Calu3 (cell line): Measurements from ENCODE around the gene RCAN1. TPM values are rescaled to one million over a fixed set of nuclear protein-coding genes. Genes with fewer than 3 reads are reported as not detected.
"Not testable (repeated sequence)": the region's sequence is repeated elsewhere in the genome, so short reads cannot be mapped to it uniquely, and the experiment has no call there.

ENCODE experiments used
- BruUV-seq: library from RNA; stranded (reverse); fragments of 400-500 nt; replicated peaks from 2 replicates; lab custom pipeline; 2021; lab: Mats Ljungman, UMichigan
- CTCF ChIA-PET: fragments of 300-600 bp; sonication (Branson Sonifier 250); formaldehyde crosslinking; loops from one replicate; lab custom pipeline; 2022; ENCODE audit warnings: antibody characterized with exemption; lab: Charles Lee
- DNase-seq: peaks from one replicate; pipeline ENCODE4 v3.0.0; 2022
- H3K27ac Mint-ChIP-seq: one replicate; pipeline ENCODE4 v1.8.0; 2022; ENCODE audit warnings: mixed read lengths; ENCODE audit not compliant: unreplicated experiment
- H3K27me3 Mint-ChIP-seq: one replicate; pipeline ENCODE4 v1.8.0; 2022; ENCODE audit warnings: mixed read lengths; ENCODE audit not compliant: unreplicated experiment
- H3K36me3 Mint-ChIP-seq: one replicate; pipeline ENCODE4 v1.8.0; 2022; ENCODE audit warnings: mild to moderate bottlenecking, moderate library complexity, mixed read lengths; ENCODE audit not compliant: insufficient read depth, unreplicated experiment
- H3K4me1 Mint-ChIP-seq: one replicate; pipeline ENCODE4 v1.8.0; 2022; ENCODE audit warnings: mild to moderate bottlenecking, low read depth, mixed read lengths; ENCODE audit not compliant: unreplicated experiment
- H3K4me3 Mint-ChIP-seq: one replicate; pipeline ENCODE4 v1.8.0; 2022; ENCODE audit warnings: mild to moderate bottlenecking, low read depth, moderate library complexity, mixed read lengths; ENCODE audit not compliant: unreplicated experiment
- H3K9me3 Mint-ChIP-seq: one replicate; pipeline ENCODE4 v1.8.0; 2022; ENCODE audit warnings: low read depth, mixed read lengths; ENCODE audit not compliant: unreplicated experiment
- intact Hi-C: fragments of 100-400 bp; cut with micrococcal nuclease; formaldehyde crosslinking; loops from one replicate; pipeline ENCODE4 v1.10.0; 2022; ENCODE audit not compliant: unreplicated experiment
- total RNA-seq: library from RNA; stranded (reverse); gene quantifications from 2 replicates; pipeline ENCODE4 v1.2.3, GENCODE V29; 2022
- TF ChIP-seq, protein P1 (sequence below): fragments of 200-600 bp; IDR thresholded peaks from one replicate; pipeline ENCODE4 v1.8.0; 2022; ENCODE audit warnings: antibody characterized with exemption; ENCODE audit not compliant: unreplicated experiment

Gene RCAN1
- total RNA-seq, 1 experiment from 2014 or later, result 25.4 TPM

DNA sequence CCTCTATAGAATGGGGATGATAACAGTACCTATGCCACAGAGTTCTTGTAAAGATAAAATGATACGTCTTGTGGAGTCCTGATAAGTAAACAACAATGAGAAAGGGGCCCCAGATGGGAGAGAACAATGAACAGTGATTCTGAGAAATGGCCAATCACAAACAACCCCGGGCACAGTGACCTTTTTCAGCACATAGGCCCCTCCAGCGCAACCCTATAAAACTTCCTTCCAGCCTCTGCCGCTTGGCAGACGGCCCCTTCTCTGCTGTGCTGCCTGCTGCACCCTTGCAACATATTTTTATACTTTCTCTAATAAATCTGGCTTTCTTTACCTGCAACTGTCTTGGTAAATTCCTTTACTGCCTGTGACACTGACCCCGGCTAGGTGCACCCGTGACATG lies 8.9 kb downstream of the RCAN1 start:
- TF ChIP-seq, protein P1, sequence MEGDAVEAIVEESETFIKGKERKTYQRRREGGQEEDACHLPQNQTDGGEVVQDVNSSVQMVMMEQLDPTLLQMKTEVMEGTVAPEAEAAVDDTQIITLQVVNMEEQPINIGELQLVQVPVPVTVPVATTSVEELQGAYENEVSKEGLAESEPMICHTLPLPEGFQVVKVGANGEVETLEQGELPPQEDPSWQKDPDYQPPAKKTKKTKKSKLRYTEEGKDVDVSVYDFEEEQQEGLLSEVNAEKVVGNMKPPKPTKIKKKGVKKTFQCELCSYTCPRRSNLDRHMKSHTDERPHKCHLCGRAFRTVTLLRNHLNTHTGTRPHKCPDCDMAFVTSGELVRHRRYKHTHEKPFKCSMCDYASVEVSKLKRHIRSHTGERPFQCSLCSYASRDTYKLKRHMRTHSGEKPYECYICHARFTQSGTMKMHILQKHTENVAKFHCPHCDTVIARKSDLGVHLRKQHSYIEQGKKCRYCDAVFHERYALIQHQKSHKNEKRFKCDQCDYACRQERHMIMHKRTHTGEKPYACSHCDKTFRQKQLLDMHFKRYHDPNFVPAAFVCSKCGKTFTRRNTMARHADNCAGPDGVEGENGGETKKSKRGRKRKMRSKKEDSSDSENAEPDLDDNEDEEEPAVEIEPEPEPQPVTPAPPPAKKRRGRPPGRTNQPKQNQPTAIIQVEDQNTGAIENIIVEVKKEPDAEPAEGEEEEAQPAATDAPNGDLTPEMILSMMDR, result no peak
- intact Hi-C loops, result no loop called here
- BruUV-seq, result no TSS peak
- no peaks in the 10 kb centered on the region for H3K27me3 Mint-ChIP-seq
- no peak overlapping the region for H3K4me3 Mint-ChIP-seq
- H3K9me3 Mint-ChIP-seq, result no peaks in the 10 kb centered on the region
- H3K27ac Mint-ChIP-seq, result no peak overlapping the region
- no peaks in the 10 kb centered on the region for H3K4me1 Mint-ChIP-seq
- CTCF ChIA-PET, result no interaction called here
- DNase-seq, result no peak
- no peaks in the 10 kb centered on the region for H3K36me3 Mint-ChIP-seq

DNA sequence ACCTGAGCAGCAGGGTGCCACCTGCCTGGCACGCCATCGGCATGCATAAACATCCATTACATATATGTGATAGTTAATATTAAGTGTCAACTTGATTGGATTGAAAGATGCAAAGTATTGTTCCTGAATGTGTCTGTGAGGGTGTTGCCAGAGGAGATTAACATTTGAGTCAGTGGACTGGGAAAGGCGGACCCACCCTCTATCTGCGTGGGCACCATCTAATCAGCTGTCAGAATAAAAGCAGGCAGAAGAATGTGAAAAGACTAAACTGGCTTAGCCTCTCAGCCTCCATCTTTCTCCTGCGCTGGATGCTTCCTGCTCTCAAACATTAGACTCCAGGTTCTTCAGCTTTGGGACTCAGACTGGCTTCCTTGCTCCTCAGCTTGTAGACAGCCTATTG lies 10.0 kb downstream of the RCAN1 start:
- DNase-seq, H3K4me3 Mint-ChIP-seq, H3K9me3 Mint-ChIP-seq, H3K36me3 Mint-ChIP-seq, BruUV-seq, intact Hi-C loops, H3K27me3 Mint-ChIP-seq, H3K4me1 Mint-ChIP-seq, H3K27ac Mint-ChIP-seq: not testable (repeated sequence)
- CTCF ChIA-PET, result interaction anchor here (0.5 kb wide), 1 partner anchor 12 kb away, joined by 12 read pairs; no protein-coding TSS in a partner anchor

DNA sequence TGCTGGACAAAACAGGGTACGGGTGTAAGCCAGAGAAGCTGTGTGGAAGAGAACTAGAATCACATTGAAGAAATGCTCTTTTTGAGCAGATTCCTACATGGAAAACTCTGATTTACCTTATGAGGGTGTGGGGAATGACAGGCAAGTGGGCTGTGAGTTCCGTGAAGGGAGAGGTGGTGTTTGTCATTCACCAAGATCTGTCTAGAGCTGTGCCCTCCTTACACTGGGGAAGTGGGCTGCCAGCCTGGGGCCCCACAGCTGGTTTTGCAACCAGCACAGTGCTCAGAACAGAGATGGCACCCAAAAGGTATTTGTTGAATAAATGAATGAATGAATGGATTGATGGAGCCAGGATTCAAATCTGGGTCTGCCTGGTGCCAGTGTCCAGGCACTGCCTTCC lies 10.4 kb downstream of the RCAN1 start:
- H3K27me3 Mint-ChIP-seq, result no peaks in the 10 kb centered on the region
- no TSS peak for BruUV-seq
- peaks cover 6% of the 10 kb centered on the region for H3K4me1 Mint-ChIP-seq
- DNase-seq, result no peak
- H3K27ac Mint-ChIP-seq, result no peak overlapping the region
- TF ChIP-seq, protein P1, result no peak
- no peaks in the 10 kb centered on the region for H3K36me3 Mint-ChIP-seq
- H3K9me3 Mint-ChIP-seq, result no peaks in the 10 kb centered on the region
- CTCF ChIA-PET, result interaction anchor here (0.5 kb wide), 1 partner anchor 12 kb away, joined by 12 read pairs; no protein-coding TSS in a partner anchor
- intact Hi-C loops, result no loop called here
- no peak overlapping the region for H3K4me3 Mint-ChIP-seq

DNA sequence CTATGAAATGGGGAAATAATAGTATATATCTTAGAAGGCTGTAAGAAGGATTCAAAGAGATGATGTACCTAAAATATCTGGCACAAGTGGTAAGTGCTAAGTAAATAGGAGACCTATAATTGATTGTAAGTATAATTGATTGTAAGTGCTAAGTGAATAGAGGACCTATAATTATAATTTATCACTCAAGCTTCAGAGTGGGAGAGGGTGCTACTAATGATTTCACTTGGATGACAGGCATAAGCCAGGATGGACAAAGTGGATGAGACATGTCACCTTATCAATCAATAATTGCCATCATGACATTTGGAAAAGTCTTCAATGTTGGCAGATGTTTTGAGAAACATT lies 11.2 kb downstream of the RCAN1 start:
- DNase-seq, result no peak
- TF ChIP-seq, protein P1, result no peak
- Mint-ChIP-seq H3K9me3 (no peaks in the 10 kb centered on the region), H3K4me3 (no peak overlapping the region), H3K27me3 (no peaks in the 10 kb centered on the region), H3K36me3 (no peaks in the 10 kb centered on the region), H3K27ac (no peak overlapping the region), H3K4me1 (peaks cover 13% of the 10 kb centered on the region)
- intact Hi-C loops, result no loop called here
- no TSS peak for BruUV-seq
- CTCF ChIA-PET, result interaction anchor here (0.8 to 1.9 kb wide), 11 partner anchors 8 to 1015 kb away, joined by 3 to 17 read pairs (median 4); no protein-coding TSS in a partner anchor

DNA sequence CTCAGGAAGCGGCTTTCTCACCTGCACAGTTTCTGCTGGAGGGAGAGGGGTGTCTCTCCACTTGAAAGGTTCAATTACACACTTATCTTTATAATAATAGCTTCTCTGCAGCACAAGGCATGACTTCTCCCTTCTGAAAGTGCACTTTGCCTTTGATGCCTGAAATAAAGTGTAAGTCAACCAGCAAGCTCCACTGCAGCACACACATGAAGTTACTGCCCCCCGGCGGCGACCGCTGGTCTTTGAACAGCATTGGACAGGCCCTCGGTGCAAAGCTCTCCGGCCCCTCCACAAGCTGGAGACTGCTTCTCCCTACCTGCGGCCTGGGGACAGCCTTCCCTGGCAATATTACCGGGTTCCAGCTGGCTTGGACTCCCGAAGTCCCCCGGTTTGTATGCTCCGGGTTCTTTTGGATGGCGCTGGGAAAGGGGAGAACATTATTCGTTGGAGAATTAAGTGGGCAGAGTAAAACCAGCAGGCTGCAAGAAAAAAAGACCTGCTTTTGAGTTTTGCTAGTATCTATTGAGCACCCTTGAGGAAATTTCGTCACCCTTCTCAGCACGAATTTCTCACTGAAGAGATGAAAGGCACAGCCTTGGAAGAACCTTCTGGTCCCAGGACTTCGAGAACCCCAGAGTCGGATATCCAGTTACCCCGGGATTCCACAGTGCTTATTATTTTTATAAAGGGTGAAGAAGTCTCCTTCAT lies 11.8 kb downstream of the RCAN1 start:
- no peaks in the 10 kb centered on the region for H3K36me3 Mint-ChIP-seq
- no peak overlapping the region for H3K27ac Mint-ChIP-seq
- H3K9me3 Mint-ChIP-seq, result no peaks in the 10 kb centered on the region
- H3K4me3 Mint-ChIP-seq, result no peak overlapping the region
- TF ChIP-seq, protein P1, result peak; percentile 36
- no peaks in the 10 kb centered on the region for H3K27me3 Mint-ChIP-seq
- CTCF ChIA-PET, result interaction anchor here (0.5 to 1.9 kb wide), 13 partner anchors 9 to 1015 kb away, joined by 3 to 17 read pairs (median 3); no protein-coding TSS in a partner anchor
- BruUV-seq, result no TSS peak
- intact Hi-C loops, result no loop called here
- peaks cover 18% of the 10 kb centered on the region for H3K4me1 Mint-ChIP-seq
- peak; percentile 80 for DNase-seq
